ENCODE measurements around the gene SUGP2.

The SUGP2 gene

GRCh38 chr19:19059018-19059836, 25.9 kb upstream of the SUGP2 start:
- no peak for DNase-seq

GRCh38 chr19:19057720-19058119, 24.4 kb upstream of the SUGP2 start:
- no peak for DNase-seq

- DNase-seq: no peak
Measured at GRCh38 chr19:19057317-19057716, 24.0 kb upstream of the SUGP2 start.

- DNase-seq: no peak
Measured at GRCh38 chr19:19056636-19057275, 23.4 kb upstream of the SUGP2 start.

GRCh38 chr19:19055701-19056100, 22.4 kb upstream of the SUGP2 start:
- DNase-seq: no peak

- no peak for DNase-seq
Measured at GRCh38 chr19:19054939-19055440, 21.7 kb upstream of the SUGP2 start.

- DNase-seq: no peak
Measured at GRCh38 chr19:19054315-19054938, 21.1 kb upstream of the SUGP2 start.

GRCh38 chr19:19053508-19054314, 20.4 kb upstream of the SUGP2 start:
- DNase-seq: peak; percentile 38

- no peak for DNase-seq
Measured at GRCh38 chr19:19052921-19053320, 19.6 kb upstream of the SUGP2 start.

- no peak for DNase-seq
Measured at GRCh38 chr19:19051478-19052213, 18.3 kb upstream of the SUGP2 start.

- DNase-seq: no peak
Measured at GRCh38 chr19:19050731-19051130, 17.4 kb upstream of the SUGP2 start.

- no peak for DNase-seq
Measured at GRCh38 chr19:19050104-19050503, 16.8 kb upstream of the SUGP2 start.

GRCh38 chr19:19049406-19049805, 16.1 kb upstream of the SUGP2 start:
- no peak for DNase-seq

GRCh38 chr19:19043881-19044280, 10.6 kb upstream of the SUGP2 start:
- DNase-seq: no peak

- DNase-seq: no peak
Measured at GRCh38 chr19:19043481-19043880, 10.2 kb upstream of the SUGP2 start.

GRCh38 chr19:19042732-19043280, 9.5 kb upstream of the SUGP2 start:
- no peak for DNase-seq

GRCh38 chr19:19040417-19040816, 7.1 kb upstream of the SUGP2 start:
- no peak for DNase-seq

- no peak for DNase-seq
Measured at GRCh38 chr19:19039901-19040300, 6.6 kb upstream of the SUGP2 start.

GRCh38 chr19:19034204-19034624, 897 bp upstream of the SUGP2 start:
- DNase-seq: peak; percentile 83

GRCh38 chr19:19033176-19033425, 216 bp downstream of the SUGP2 start:
- no peak for DNase-seq

GRCh38 chr19:19032420-19033175, 719 bp downstream of the SUGP2 start:
- DNase-seq: peak; percentile 89
